Measurements from ENCODE around the gene SEC16A.

Gene SEC16A

GRCh38 chr9:136520053-136520540, 37.3 kb upstream of the SEC16A start:
- TF ChIP-seq SPI1 (IDR thresholded peaks at IDR 0.05; ENCODE audit: borderline replicate concordance, low read depth) = no peak
- TF ChIP-seq GABPA (IDR thresholded peaks at IDR 0.05; ENCODE audit: low read depth) = no peak
- no peak for TF ChIP-seq POLR2AphosphoS5 (IDR thresholded peaks at IDR 0.05; ENCODE audit: low read depth)
- no peak for TF ChIP-seq CTCF (IDR thresholded peaks at IDR 0.05; ENCODE audit: insufficient read depth, low read length)
- TF ChIP-seq, protein P1, sequence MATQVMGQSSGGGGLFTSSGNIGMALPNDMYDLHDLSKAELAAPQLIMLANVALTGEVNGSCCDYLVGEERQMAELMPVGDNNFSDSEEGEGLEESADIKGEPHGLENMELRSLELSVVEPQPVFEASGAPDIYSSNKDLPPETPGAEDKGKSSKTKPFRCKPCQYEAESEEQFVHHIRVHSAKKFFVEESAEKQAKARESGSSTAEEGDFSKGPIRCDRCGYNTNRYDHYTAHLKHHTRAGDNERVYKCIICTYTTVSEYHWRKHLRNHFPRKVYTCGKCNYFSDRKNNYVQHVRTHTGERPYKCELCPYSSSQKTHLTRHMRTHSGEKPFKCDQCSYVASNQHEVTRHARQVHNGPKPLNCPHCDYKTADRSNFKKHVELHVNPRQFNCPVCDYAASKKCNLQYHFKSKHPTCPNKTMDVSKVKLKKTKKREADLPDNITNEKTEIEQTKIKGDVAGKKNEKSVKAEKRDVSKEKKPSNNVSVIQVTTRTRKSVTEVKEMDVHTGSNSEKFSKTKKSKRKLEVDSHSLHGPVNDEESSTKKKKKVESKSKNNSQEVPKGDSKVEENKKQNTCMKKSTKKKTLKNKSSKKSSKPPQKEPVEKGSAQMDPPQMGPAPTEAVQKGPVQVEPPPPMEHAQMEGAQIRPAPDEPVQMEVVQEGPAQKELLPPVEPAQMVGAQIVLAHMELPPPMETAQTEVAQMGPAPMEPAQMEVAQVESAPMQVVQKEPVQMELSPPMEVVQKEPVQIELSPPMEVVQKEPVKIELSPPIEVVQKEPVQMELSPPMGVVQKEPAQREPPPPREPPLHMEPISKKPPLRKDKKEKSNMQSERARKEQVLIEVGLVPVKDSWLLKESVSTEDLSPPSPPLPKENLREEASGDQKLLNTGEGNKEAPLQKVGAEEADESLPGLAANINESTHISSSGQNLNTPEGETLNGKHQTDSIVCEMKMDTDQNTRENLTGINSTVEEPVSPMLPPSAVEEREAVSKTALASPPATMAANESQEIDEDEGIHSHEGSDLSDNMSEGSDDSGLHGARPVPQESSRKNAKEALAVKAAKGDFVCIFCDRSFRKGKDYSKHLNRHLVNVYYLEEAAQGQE (IDR thresholded peaks at IDR 0.05; ENCODE audit: insufficient replicate concordance, low read depth) = no peak
- Histone ChIP-seq H3K27me3 (ENCODE audit: insufficient read depth, poor library complexity, severe bottlenecking) (no peaks in the 10 kb centered on the region), H3K4me3 (replicated peaks; ENCODE audit: insufficient read depth, low read length) (no peak overlapping the region), H3K27ac (replicated peaks) (no peak overlapping the region)
- DNase-seq (ENCODE audit: low read depth in 1 of 2, low spot score in 1 of 2) = no peak

GRCh38 chr9:136519263-136520052, 36.6 kb upstream of the SEC16A start:
- no peak for DNase-seq (ENCODE audit: low read depth in 1 of 2, low spot score in 1 of 2)
- Histone ChIP-seq H3K4me3 (replicated peaks; ENCODE audit: insufficient read depth, low read length) (no peak overlapping the region), H3K27ac (replicated peaks) (no peak overlapping the region), H3K27me3 (ENCODE audit: insufficient read depth, poor library complexity, severe bottlenecking) (no peaks in the 10 kb centered on the region)
- no peak for TF ChIP-seq GABPA (IDR thresholded peaks at IDR 0.05; ENCODE audit: low read depth)
- TF ChIP-seq, protein P1 (IDR thresholded peaks at IDR 0.05; ENCODE audit: insufficient replicate concordance, low read depth) = no peak
- TF ChIP-seq SPI1 (IDR thresholded peaks at IDR 0.05; ENCODE audit: borderline replicate concordance, low read depth) = no peak
- no peak for TF ChIP-seq POLR2AphosphoS5 (IDR thresholded peaks at IDR 0.05; ENCODE audit: low read depth)
- no peak for TF ChIP-seq CTCF (IDR thresholded peaks at IDR 0.05; ENCODE audit: insufficient read depth, low read length)

DNA sequence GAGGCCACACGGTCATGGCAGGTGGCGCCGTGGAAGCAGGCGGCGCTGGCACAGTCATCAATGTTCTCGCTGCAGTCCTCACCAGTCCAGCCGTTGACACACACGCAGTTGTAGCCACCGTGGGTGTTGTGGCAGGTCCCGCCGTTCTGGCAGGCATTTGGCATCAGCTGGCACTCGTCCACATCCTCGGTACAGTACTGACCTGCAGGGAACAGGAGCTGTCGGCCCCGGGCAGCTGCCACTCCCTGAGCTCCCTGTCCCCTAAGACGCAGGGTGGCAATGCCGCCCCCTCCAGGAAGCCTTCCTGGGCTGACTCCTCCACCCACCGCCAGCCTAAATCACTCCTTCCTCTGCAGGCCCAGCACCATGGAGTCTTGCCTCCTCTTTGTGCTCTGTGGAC, 35.8 kb upstream of the SEC16A start:
- Histone ChIP-seq H3K27me3 (ENCODE audit: insufficient read depth, poor library complexity, severe bottlenecking) (no peaks in the 10 kb centered on the region), H3K4me3 (replicated peaks; ENCODE audit: insufficient read depth, low read length) (no peak overlapping the region), H3K27ac (replicated peaks) (no peak overlapping the region)
- DNase-seq (ENCODE audit: low read depth in 1 of 2, low spot score in 1 of 2) = no peak
- TF ChIP-seq CTCF (IDR thresholded peaks at IDR 0.05; ENCODE audit: insufficient read depth, low read length) = no peak
- TF ChIP-seq, protein P1 (IDR thresholded peaks at IDR 0.05; ENCODE audit: insufficient replicate concordance, low read depth) = no peak
- TF ChIP-seq POLR2AphosphoS5 (IDR thresholded peaks at IDR 0.05; ENCODE audit: low read depth) = no peak
- no peak for TF ChIP-seq GABPA (IDR thresholded peaks at IDR 0.05; ENCODE audit: low read depth)
- TF ChIP-seq SPI1 (IDR thresholded peaks at IDR 0.05; ENCODE audit: borderline replicate concordance, low read depth) = no peak
